SH-SY5Y (cell line): Measurements from ENCODE around the gene RAB43.

Experiments used
- GATA2 ChIP-seq: IDR thresholded peaks from 2 replicates; pipeline ENCODE4 v1.6.1; 2011; ENCODE audit warnings: mild to moderate bottlenecking, low read depth, low read length
- GATA3 ChIP-seq: IDR thresholded peaks from 2 replicates; pipeline ENCODE4 v1.6.1; 2011; ENCODE audit warnings: low read depth, mild to moderate bottlenecking, low read length, moderate library complexity

DNA sequence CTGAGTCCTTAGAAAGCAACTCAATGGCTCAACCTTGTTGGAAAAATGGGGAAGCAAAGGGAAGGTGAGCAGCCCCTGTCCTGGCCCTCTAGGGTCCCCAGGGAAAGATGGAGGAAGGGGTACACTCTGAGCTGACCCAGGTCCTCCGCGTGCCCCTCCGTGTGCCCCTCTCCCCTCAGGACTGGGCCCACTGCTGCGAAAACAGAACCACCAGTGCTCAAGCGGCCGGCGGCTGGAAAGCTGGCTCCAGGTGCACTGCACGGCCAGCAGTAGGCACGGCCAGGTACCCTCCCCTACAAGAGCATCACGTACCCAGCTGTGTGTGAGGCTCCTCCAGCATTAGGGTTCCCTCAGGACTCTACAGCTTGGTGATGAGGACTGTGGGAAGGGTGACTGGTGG, 26.3 kb downstream of the RAB43 start:
- TF ChIP-seq GATA2 (no peak), GATA3 (no peak)
